ENCODE measurements around the gene PDCD2. TPM values are rescaled to one million over a fixed set of nuclear protein-coding genes. Genes with fewer than 3 reads are reported as not detected.
A peak's percentile ranks its signal among the peaks of the same experiment; 100 is the strongest.

PDCD2 gene
- total and polyA plus RNA-seq, 9 of the 15 experiments (the other 6 are each of a cell fraction or from before 2014, with no cell fraction given), result 67.3 to 430 (median 318) TPM

- ATAC-seq (no peak), FAIRE-seq (peak; percentile 40), DNase-seq (ENCODE audit: extremely low read depth in 1 of 4, low spot score in 3 of 4) (no peak)
- H4K20me1 ChIP-seq (replicated peaks; ENCODE audit: control insufficient read depth, insufficient read depth, low read length), result no peaks in the 10 kb centered on the region
- H3K36me3 ChIP-seq (ENCODE audit: control insufficient read depth, insufficient read depth, low read length), result peaks cover 50% of the 10 kb centered on the region
- WGBS (ENCODE audit: insufficient coverage, low coverage, missing lambda C conversion rate), result under 1% methylated on average over 12 of the region's 12 CpGs
- peak overlapping the region; percentile 86 to 99 for H3K9ac ChIP-seq (ENCODE audit: insufficient read depth in 1 of 2, low read depth in 2 of 2, low read length in 2 of 2)
- ChIA-PET CTCF (ENCODE audit: low intra/inter-chr PET ratio) (interaction anchor here (1.0 kb wide), 1 partner anchor 8 kb away, joined by 4 read pairs; no protein-coding TSS in a partner anchor), POLR2A (interaction anchor here (0.7 to 2.0 kb wide), 11 partner anchors 9 to 536 kb away, joined by 3 to 19 read pairs (median 5); partner anchors contain the start of gene TBP)
- no peaks in the 10 kb centered on the region for H3K27me3 ChIP-seq (ENCODE audit: control insufficient read depth in 2 of 2, insufficient read depth in 2 of 2, low read length in 2 of 2)
- peak overlapping the region; percentile 89 for H3K27ac ChIP-seq (ENCODE audit: extremely low read depth, low read depth, low read length)
- H3K4me3 ChIP-seq, result peak overlapping the region; percentile 96
- H3K4me1 ChIP-seq (replicated peaks in 1 of 2; ENCODE audit: control insufficient read depth in 2 of 2, insufficient read depth in 2 of 2, low read length in 2 of 2), result peaks cover 10 to 15% of the 10 kb centered on the region in 2 experiments; a peak in 4 of 5 replicates
- peak overlapping the region; percentile 96 for H3K4me2 ChIP-seq (ENCODE audit: insufficient read depth, low read length)
- H3K79me2 ChIP-seq (ENCODE audit: control insufficient read depth, insufficient read depth, low read length), result peaks cover 54% of the 10 kb centered on the region
- H3K9me3 ChIP-seq (replicated peaks; ENCODE audit: control insufficient read depth, insufficient read depth, low read depth, low read length), result no peaks in the 10 kb centered on the region
- H3K9me1 ChIP-seq (ENCODE audit: control insufficient read depth, insufficient read depth, low read length), result no peaks in the 10 kb centered on the region
- in situ Hi-C loops (cut with MboI) (no loop called here), intact Hi-C loops (cut with micrococcal nuclease) (loop anchor here (2.0 kb wide), 1 partner anchor 29 kb away; the partner anchor contains the start of gene TBP)
- no TSS peak for BruUV-seq (replicated peaks)
- H2AFZ ChIP-seq (ENCODE audit: low read depth, low read length), result peak overlapping the region; percentile 78
- TF ChIP-seq ZFP36 (IDR thresholded peaks at IDR 0.05; ENCODE audit: low read depth, low read length, partially characterized antibody) (no peak), LCOR (CRISPR knock-in tag; IDR thresholded peaks at IDR 0.05) (peak; percentile 63; the same call in 1 of the 2 replicates), TAF7 (tag; IDR thresholded peaks at IDR 0.05) (no peak; the same call in 1 of the 2 replicates), FOXJ2 (tag; IDR thresholded peaks at IDR 0.05) (peak; percentile 64; the same call in 1 of the 2 replicates), CTCF (IDR thresholded peaks at IDR 0.05 in 2 of 3, conservative IDR thresholded peaks at IDR 0.05 in 1 of 3; ENCODE audit: insufficient read depth in 2 of 3, low read depth in 1 of 3, low read length in 3 of 3) (peak in 1 of 3 experiments; percentile 15; a peak in 1 of 6 replicates), MYC (IDR thresholded peaks at IDR 0.05; ENCODE audit: low read depth, low read length) (no peak), MYC (CRISPR knock-in tag; IDR thresholded peaks at IDR 0.05; ENCODE audit: borderline replicate concordance, low read depth) (peak; percentile 29; the same call in 1 of the 2 replicates), CREB1 (IDR thresholded peaks at IDR 0.05) (no peak), CREB1 (CRISPR knock-in tag; IDR thresholded peaks at IDR 0.05) (0 out of 2 replicates have a peak, but pooled peaks have one; percentile 29), ZBTB40 (IDR thresholded peaks at IDR 0.05) (0 out of 2 replicates have a peak, but pooled peaks have one; percentile 19), ZBTB40 (CRISPR knock-in tag; IDR thresholded peaks at IDR 0.05) (no peak)
These were observed 669 bp downstream of the PDCD2 start for GRCh38 chr6:170583756-170584180.

Data from K562 (cell line).